ENCODE data around the gene KIAA1671. TPM values are rescaled to one million over a fixed set of nuclear protein-coding genes. Genes with fewer than 3 reads are reported as not detected.

Gene KIAA1671
- total and polyA plus RNA-seq, 7 donors = 6.3 to 34.2 (median 10.2) TPM

GRCh38 chr22:24926428-24926725 is 26.1 kb upstream of the KIAA1671 start:
- H3K27me3 ChIP-seq = no peaks in the 10 kb centered on the region
- DNase-seq = no peak
- H3K27ac ChIP-seq = no peak overlapping the region
- TF ChIP-seq POLR2AphosphoS5 (IDR thresholded peaks at IDR 0.05) (no peak), POLR2A (IDR thresholded peaks at IDR 0.05) (no peak), EP300 (IDR thresholded peaks at IDR 0.05) (no peak), CTCF (IDR thresholded peaks at IDR 0.05) (no peak)
- WGBS, 2 donors = 55 to 89% methylated on average over 3 of the region's 3 CpGs
- peaks cover 0 to 12% (median 0%) of the 10 kb centered on the region in 4 donors for H3K36me3 ChIP-seq
- intact Hi-C loops (cut with DNase I) = no loop called here
- H3K4me3 ChIP-seq = no peak overlapping the region
- no peaks in the 10 kb centered on the region for H3K9me3 ChIP-seq
- no peaks in the 10 kb centered on the region for H3K4me1 ChIP-seq

- Histone ChIP-seq H3K27ac (no peak overlapping the region), H3K27me3 (no peaks in the 10 kb centered on the region), H3K4me3 (no peak overlapping the region), H3K36me3 (peaks cover 0 to 12% (median 0%) of the 10 kb centered on the region in 4 donors), H3K4me1 (no peaks in the 10 kb centered on the region), H3K9me3 (no peaks in the 10 kb centered on the region)
- intact Hi-C loops (cut with DNase I) = no loop called here
- WGBS, 2 donors = 90 to 91% methylated on average over 1 of the region's 1 CpG
- TF ChIP-seq EP300 (IDR thresholded peaks at IDR 0.05) (no peak), POLR2AphosphoS5 (IDR thresholded peaks at IDR 0.05) (no peak), POLR2A (IDR thresholded peaks at IDR 0.05) (no peak), CTCF (IDR thresholded peaks at IDR 0.05) (no peak)
- DNase-seq = no peak
These were observed 25.5 kb upstream of the KIAA1671 start for GRCh38 chr22:24926849-24927579.

- Histone ChIP-seq H3K36me3 (peaks cover 0 to 12% (median 0%) of the 10 kb centered on the region in 4 donors), H3K4me3 (no peak overlapping the region), H3K27me3 (no peaks in the 10 kb centered on the region), H3K9me3 (no peaks in the 10 kb centered on the region), H3K27ac (no peak overlapping the region), H3K4me1 (no peaks in the 10 kb centered on the region)
- DNase-seq = no peak
- WGBS, 2 donors = 16 to 65% methylated on average over 7 of the region's 7 CpGs
- intact Hi-C loops (cut with DNase I) = no loop called here
- TF ChIP-seq CTCF (IDR thresholded peaks at IDR 0.05) (no peak), POLR2A (IDR thresholded peaks at IDR 0.05) (no peak), EP300 (IDR thresholded peaks at IDR 0.05) (no peak), POLR2AphosphoS5 (IDR thresholded peaks at IDR 0.05) (no peak)
These were observed 24.2 kb upstream of the KIAA1671 start for GRCh38 chr22:24928322-24928721.

GRCh38 chr22:24930678-24931077 is 21.8 kb upstream of the KIAA1671 start:
- WGBS, 2 donors = 82 to 92% methylated on average over 3 of the region's 3 CpGs
- TF ChIP-seq CTCF (IDR thresholded peaks at IDR 0.05) (no peak), POLR2A (IDR thresholded peaks at IDR 0.05) (no peak), EP300 (IDR thresholded peaks at IDR 0.05) (no peak)
- no peaks in the 10 kb centered on the region for H3K9me3 ChIP-seq
- DNase-seq = no peak
- H3K36me3 ChIP-seq = no peaks in the 10 kb centered on the region
- H3K4me3 ChIP-seq = no peak overlapping the region
- H3K27ac ChIP-seq = no peak overlapping the region
- no peaks in the 10 kb centered on the region for H3K27me3 ChIP-seq
- no peaks in the 10 kb centered on the region for H3K4me1 ChIP-seq
- intact Hi-C loops (cut with DNase I) = no loop called here
